WERI-Rb-1 (cell line): ENCODE data around the gene MICAL3.
"Not testable (repeated sequence)": the region's sequence is repeated elsewhere in the genome, so short reads cannot be mapped to it uniquely, and the experiment has no call there.

Experiments used
- DNase-seq: peaks from one replicate; pipeline ENCODE4 v3.0.0-alpha.2; 2020
- H3K27ac ChIP-seq: fragments of 250-450 bp; sonication (Bioruptor Pico); 2 replicates; pipeline ENCODE4 v1.5.1; 2020; ENCODE audit warnings: mild to moderate bottlenecking, moderate library complexity
- H3K27me3 ChIP-seq: fragments of 250-450 bp; sonication (Bioruptor Pico); 2 replicates; pipeline ENCODE4 v1.5.1; 2021; ENCODE audit warnings: mild to moderate bottlenecking, low read depth, moderate library complexity; ENCODE audit not compliant: insufficient read depth, severe bottlenecking
- H3K36me3 ChIP-seq: fragments of 250-450 bp; sonication (Bioruptor Pico); 2 replicates; pipeline ENCODE4 v1.5.1; 2020; ENCODE audit warnings: mild to moderate bottlenecking, moderate library complexity
- H3K4me3 ChIP-seq: 2 replicates; pipeline ENCODE4 v1.5.1; 2011; ENCODE audit warnings: low read depth, mild to moderate bottlenecking, control low read depth, low read length
- H3K9me3 ChIP-seq: fragments of 250-450 bp; sonication (Bioruptor Pico); 2 replicates; pipeline ENCODE4 v1.5.1; 2021; ENCODE audit warnings: mild to moderate bottlenecking, moderate library complexity; ENCODE audit not compliant: severe bottlenecking
- TF ChIP-seq, protein P1 (sequence below): IDR thresholded peaks from 2 replicates; pipeline ENCODE4 v1.5.1; 2011; ENCODE audit warnings: low read depth, mild to moderate bottlenecking, control low read depth, inconsistent platforms, low read length

The MICAL3 gene

DNA sequence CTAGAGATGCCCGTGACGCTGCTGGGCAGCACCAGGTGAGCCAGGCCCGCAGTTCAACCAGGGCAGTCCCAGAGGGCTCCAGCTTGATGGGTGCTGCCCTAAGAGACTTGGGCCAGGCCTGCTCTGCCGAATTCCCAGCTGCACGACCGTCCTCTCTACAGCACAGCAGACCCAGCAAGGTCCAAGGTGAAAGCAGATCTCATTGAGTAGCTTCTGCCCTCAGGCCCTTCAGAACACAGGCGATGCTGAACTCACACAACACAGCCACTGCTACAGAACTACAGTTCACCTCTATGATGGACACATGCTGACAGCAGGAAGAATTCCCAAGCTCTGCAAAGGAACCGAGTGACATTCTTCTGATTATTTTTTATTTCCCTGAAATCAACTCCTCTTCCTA is 81.6 kb downstream of the MICAL3 start:
- Histone ChIP-seq H3K27me3 (no peaks in the 10 kb centered on the region), H3K27ac (no peak overlapping the region), H3K9me3 (no peaks in the 10 kb centered on the region), H3K36me3 (no peaks in the 10 kb centered on the region), H3K4me3 (no peak overlapping the region)
- DNase-seq, result no peak
- TF ChIP-seq, protein P1, sequence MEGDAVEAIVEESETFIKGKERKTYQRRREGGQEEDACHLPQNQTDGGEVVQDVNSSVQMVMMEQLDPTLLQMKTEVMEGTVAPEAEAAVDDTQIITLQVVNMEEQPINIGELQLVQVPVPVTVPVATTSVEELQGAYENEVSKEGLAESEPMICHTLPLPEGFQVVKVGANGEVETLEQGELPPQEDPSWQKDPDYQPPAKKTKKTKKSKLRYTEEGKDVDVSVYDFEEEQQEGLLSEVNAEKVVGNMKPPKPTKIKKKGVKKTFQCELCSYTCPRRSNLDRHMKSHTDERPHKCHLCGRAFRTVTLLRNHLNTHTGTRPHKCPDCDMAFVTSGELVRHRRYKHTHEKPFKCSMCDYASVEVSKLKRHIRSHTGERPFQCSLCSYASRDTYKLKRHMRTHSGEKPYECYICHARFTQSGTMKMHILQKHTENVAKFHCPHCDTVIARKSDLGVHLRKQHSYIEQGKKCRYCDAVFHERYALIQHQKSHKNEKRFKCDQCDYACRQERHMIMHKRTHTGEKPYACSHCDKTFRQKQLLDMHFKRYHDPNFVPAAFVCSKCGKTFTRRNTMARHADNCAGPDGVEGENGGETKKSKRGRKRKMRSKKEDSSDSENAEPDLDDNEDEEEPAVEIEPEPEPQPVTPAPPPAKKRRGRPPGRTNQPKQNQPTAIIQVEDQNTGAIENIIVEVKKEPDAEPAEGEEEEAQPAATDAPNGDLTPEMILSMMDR, result no peak

DNA sequence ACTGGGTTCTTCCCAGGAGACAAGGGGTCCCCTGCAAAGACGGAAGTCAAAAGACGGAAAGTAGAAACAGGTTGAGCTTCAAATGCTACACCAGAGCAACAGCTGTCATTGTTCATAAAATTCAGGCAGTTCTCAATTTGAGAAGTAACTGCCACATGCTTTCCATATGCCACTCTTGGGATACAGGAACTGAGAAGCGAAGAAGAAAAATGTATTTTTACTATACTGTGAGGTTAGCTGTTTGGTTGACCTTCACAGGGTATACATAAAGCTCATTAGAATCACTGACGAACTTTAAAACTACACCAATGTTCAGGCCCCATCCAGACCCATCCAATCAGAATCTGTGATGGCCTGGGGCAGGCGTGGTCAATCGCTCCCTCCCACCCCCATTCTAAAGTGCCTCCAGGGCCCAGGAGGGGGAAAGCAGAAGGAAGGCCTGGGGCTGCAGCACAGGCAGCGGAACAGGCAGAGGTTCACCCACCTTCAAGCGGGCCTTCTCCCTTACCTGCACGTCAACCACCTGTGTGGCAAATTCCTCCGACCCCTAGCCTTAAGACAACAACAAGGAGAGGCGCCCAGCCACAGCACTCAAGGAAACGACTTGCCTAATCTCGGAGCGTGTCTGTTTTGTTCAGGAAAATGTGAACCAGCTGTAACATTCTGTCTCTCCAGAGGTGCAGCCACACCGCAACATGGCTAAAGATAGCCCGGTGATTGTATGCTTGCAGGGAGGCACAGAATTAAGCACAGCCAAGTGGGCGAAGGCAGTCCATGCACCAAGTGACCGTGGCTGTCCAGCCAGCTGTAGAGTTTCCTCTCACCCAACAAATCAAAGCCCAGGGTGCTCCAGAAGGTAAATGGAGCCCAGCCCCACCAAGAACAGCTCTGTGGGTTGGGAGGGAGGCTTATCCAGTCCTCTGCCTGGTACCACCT is 82.6 kb downstream of the MICAL3 start:
- H3K27me3 ChIP-seq, result no peaks in the 10 kb centered on the region
- H3K9me3 ChIP-seq, result no peaks in the 10 kb centered on the region
- H3K27ac ChIP-seq, result no peak overlapping the region
- TF ChIP-seq, protein P1, result no peak
- H3K4me3 ChIP-seq, result no peak overlapping the region
- DNase-seq, result no peak
- no peaks in the 10 kb centered on the region for H3K36me3 ChIP-seq

- Histone ChIP-seq H3K27me3 (no peaks in the 10 kb centered on the region), H3K36me3 (no peaks in the 10 kb centered on the region), H3K27ac (no peak overlapping the region), H3K9me3 (no peaks in the 10 kb centered on the region), H3K4me3 (no peak overlapping the region)
- TF ChIP-seq, protein P1, result no peak
- no peak for DNase-seq
These were observed 84.8 kb downstream of the MICAL3 start for GRCh38 chr22:17939579-17939978.

DNA sequence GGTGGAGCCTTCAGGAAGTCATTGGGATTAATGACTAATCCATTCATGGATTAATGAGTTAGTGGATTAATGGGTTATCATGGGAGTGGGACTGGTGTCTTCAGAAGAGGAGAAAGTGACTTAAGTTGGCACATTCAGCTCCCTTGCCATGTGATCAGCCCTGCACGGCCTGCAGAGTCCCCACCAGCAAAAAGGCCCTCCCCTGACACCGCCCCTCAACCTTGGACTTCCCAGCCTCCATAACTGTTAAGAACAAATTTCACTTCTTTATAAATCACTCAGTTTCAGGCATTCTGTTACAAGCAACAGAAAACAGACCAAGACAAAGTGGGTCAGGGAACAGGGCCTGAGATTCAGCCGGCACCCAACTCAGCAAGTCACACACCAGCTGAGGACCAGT is 85.3 kb downstream of the MICAL3 start:
- Histone ChIP-seq H3K4me3 (no peak overlapping the region), H3K36me3 (no peaks in the 10 kb centered on the region), H3K27me3 (no peaks in the 10 kb centered on the region), H3K27ac (no peak overlapping the region), H3K9me3 (no peaks in the 10 kb centered on the region)
- no peak for DNase-seq
- TF ChIP-seq, protein P1, result no peak

DNA sequence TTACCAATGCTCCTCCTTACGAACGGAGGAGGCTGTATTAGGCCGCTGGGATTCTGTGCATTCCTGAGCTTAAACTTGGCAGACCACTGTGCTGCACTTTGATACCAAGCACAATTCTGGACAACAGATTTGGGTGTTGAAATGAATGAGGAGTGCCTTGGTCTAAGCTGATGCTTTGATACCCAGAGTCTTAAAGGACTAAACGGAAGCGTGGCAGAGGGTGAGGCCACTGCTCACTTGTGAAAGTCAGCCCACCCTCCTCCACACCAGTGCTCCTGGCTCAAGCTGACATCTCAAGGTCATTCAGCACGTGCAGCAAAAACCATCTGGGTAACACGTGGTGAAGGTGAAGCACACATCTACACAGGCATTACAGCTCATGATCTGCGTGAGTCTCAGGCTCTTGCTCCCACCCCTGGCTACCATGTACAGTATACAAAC is 85.9 kb downstream of the MICAL3 start:
- DNase-seq, result no peak
- Histone ChIP-seq H3K27me3 (no peaks in the 10 kb centered on the region), H3K4me3 (no peak overlapping the region), H3K36me3 (no peaks in the 10 kb centered on the region), H3K9me3 (no peaks in the 10 kb centered on the region), H3K27ac (no peak overlapping the region)
- TF ChIP-seq, protein P1, result no peak

DNA sequence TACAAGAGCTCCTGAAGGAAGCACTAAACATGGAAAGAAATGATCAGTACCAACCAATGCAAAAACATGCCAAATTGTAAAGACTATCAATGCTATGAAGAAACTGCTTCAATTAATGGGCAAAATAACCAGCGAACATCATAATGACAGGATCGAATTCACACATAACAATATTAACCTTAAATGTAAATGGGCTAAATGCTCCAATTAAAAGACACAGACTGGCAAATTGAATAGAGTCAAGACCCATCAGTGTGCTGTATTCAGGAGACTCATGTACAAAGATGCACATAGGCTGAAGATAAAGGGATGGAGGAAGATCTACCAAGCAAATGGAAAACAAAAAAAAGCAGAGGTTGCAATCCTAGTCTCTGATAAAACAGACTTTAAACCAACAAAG is 91.9 kb downstream of the MICAL3 start:
- H3K9me3 ChIP-seq, H3K36me3 ChIP-seq, H3K27me3 ChIP-seq, H3K27ac ChIP-seq, DNase-seq, H3K4me3 ChIP-seq: not testable (repeated sequence)
